ENCODE results near the gene TENM3.

Gene TENM3

DNA sequence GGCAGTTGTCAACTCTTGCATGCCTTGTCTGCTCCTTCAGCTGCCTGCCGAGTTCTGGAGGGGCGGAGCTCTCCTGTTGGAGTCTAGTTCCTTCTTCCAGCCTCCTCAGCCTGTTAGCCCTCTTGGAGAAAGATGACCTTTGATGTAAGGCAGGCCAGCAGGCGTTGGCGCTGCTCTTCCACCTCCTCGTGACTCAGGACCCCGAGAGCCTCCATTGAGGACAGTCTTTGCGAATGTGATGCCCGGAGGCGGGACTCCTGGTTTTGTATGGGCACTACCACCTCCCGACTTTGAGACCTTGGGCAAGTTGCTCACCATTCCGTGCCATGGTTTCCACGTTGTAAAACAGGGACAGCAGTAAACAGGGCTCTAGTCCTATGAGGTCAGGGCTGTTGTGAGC, 108.3 kb downstream of the TENM3 start:
- H3K4me3 ChIP-seq (replicated peaks; ENCODE audit: low read depth, low read length): no peak overlapping the region
- no peak for DNase-seq (ENCODE audit: extremely low read depth, low read depth)
- no peak for TF ChIP-seq CTCF (IDR thresholded peaks at IDR 0.05; ENCODE audit: low read depth, low read length, missing control alignments)

DNA sequence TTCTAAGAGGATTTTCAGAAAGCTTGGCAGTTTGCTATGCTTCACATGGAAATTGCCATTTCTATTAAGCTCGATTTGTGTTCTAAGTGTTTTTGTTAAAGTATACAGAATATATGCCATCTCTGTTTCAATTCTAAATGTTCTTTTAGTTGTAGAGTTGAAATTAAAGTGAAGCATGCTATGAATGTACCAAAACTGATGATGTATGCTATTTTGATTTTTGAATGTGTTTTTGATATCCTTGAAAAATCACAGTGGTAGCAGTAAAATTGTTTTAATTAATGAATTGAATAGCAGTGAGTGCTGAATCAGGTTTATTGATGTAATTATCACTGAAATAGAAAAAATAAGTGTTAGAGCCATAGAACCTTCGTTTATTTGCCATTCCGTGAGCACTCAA, 110.9 kb downstream of the TENM3 start:
- no peak for TF ChIP-seq CTCF (IDR thresholded peaks at IDR 0.05; ENCODE audit: low read depth, low read length, missing control alignments)
- no peak for DNase-seq (ENCODE audit: extremely low read depth, low read depth)
- no peak overlapping the region for H3K4me3 ChIP-seq (replicated peaks; ENCODE audit: low read depth, low read length)

- DNase-seq (ENCODE audit: extremely low read depth, low read depth): no peak
- no peak for TF ChIP-seq CTCF (IDR thresholded peaks at IDR 0.05; ENCODE audit: low read depth, low read length, missing control alignments)
- H3K4me3 ChIP-seq (replicated peaks; ENCODE audit: low read depth, low read length): no peak overlapping the region
Observed at GRCh38 chr4:182354867-182355266, 111.7 kb downstream of the TENM3 start.

DNA sequence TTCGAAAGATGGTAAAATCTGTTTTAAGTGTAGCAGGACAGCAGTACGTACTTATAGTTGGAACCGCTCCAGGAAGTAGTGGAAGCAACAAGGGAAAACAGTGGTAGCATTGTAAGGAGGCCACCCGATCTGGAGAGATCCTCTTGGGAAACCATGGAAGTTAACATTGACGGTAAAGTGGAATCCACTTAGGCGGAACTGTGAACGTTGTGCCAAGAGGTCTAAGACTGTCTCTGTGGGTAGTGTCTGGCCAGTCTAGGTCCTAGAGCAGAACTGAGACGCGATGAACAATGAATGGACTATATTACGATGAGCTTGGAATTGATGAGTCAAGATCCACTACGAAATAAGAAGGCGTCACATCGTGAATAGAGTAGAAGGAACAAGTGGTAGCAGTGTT, 124.0 kb downstream of the TENM3 start:
- no peak overlapping the region for H3K4me3 ChIP-seq (replicated peaks; ENCODE audit: low read depth, low read length)
- TF ChIP-seq CTCF (IDR thresholded peaks at IDR 0.05; ENCODE audit: low read depth, low read length, missing control alignments): no peak
- DNase-seq (ENCODE audit: extremely low read depth, low read depth): no peak

- TF ChIP-seq CTCF (IDR thresholded peaks at IDR 0.05; ENCODE audit: low read depth, low read length, missing control alignments): no peak
- no peak for DNase-seq (ENCODE audit: extremely low read depth, low read depth)
- no peak overlapping the region for H3K4me3 ChIP-seq (replicated peaks; ENCODE audit: low read depth, low read length)
Observed at GRCh38 chr4:182369211-182369610, 126.0 kb downstream of the TENM3 start.

DNA sequence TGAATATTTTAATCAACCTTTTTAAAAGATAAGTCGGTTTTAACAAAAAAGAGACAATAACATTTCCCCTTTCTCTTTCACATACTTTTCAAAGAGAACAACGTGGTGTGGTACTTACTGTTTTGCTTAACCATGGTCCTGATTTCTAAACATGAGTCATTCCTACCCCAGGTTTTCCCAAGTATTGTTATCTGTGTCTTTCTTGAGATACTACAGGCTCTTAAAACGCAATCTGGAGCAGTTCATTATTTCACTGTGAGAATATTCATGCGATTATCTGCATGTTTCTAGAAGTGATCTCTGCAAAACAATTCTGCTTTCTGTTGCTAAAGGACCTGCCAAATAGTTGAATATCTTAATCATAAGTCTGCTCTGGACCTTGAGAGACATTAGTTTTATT, 127.3 kb downstream of the TENM3 start:
- no peak for TF ChIP-seq CTCF (IDR thresholded peaks at IDR 0.05; ENCODE audit: low read depth, low read length, missing control alignments)
- no peak for DNase-seq (ENCODE audit: extremely low read depth, low read depth)
- no peak overlapping the region for H3K4me3 ChIP-seq (replicated peaks; ENCODE audit: low read depth, low read length)

- no peak for DNase-seq (ENCODE audit: extremely low read depth, low read depth)
- no peak overlapping the region for H3K4me3 ChIP-seq (replicated peaks; ENCODE audit: low read depth, low read length)
- no peak for TF ChIP-seq CTCF (IDR thresholded peaks at IDR 0.05; ENCODE audit: low read depth, low read length, missing control alignments)
Observed at GRCh38 chr4:182380771-182381181, 137.6 kb downstream of the TENM3 start.

Measured in HFF-Myc (cell line).